HG02885 (cell line): ENCODE results near the gene TGM4.

Experiments used
- ATAC-seq: cut with Tn5 transposase; IDR thresholded peaks from one replicate; pipeline ENCODE4 v1.9.1; 2021; ENCODE audit warnings: mild to moderate bottlenecking; ENCODE audit not compliant: unreplicated experiment, poor library complexity

TGM4 gene

DNA sequence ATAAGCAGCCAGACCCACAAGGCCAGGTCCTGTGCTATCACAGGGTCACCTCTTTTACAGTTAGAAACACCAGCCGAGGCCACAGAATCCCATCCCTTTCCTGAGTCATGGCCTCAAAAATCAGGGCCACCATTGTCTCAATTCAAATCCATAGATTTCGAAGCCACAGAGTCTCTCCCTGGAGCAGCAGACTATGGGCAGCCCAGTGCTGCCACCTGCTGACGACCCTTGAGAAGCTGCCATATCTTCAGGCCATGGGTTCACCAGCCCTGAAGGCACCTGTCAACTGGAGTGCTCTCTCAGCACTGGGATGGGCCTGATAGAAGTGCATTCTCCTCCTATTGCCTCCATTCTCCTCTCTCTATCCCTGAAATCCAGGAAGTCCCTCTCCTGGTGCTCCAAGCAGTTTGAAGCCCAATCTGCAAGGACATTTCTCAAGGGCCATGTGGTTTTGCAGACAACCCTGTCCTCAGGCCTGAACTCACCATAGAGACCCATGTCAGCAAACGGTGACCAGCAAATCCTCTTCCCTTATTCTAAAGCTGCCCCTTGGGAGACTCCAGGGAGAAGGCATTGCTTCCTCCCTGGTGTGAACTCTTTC is 39.6 kb downstream of the TGM4 start:
- no peak for ATAC-seq

DNA sequence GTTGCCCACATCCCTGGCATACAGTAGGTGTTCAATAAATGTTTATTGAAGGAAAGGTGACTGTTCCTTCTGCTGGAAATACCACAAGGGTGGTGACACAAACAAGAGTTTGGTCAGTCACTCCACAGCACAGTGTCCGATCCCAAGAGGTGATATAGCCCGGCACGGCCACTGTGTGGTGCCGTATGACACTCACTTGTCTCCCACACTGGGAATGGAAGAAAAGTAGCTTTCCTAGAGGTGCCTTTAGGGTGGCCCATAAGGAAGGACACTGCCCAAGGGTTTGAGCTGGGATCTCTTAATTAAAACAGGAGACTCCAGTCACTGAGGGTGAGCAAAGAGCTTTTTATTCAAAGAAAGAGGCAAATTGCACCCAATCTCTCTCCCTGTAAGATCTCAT is 40.5 kb downstream of the TGM4 start:
- no peak for ATAC-seq

DNA sequence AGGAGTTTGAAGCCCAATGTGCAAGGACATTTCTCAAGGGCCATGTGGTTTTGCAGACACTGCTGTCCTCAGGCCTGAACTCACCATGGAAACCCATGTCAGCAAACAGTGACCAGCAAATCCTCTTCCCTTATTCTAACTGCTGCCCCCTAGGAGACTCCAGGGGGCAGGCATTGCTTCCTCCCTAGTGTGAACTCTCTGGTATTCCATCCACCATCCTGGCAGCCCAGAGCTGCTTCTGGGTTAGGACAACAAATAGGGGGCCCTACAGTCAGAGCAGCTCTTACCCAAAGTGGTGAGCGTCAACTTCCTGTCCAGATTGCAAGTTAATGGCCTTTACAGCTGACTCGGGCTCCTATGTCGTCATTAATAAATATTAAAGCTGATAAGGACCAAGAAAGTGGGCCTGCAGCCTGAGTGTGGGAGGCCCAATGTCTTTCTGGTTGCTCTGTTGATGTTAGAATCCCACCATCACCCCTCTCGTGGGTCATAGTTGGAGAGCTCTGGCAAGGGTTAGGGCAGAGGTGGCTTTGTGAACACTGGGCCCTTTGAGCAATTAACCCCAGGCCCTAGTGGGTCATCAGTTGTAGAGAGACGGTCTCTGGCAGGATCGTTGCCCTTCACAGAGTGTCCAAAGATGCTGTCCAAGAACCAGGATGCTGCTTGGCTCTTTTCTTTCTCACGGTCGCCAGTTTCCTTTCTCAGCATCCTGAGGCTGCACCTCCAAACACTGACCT is 41.5 kb downstream of the TGM4 start:
- ATAC-seq = no peak

DNA sequence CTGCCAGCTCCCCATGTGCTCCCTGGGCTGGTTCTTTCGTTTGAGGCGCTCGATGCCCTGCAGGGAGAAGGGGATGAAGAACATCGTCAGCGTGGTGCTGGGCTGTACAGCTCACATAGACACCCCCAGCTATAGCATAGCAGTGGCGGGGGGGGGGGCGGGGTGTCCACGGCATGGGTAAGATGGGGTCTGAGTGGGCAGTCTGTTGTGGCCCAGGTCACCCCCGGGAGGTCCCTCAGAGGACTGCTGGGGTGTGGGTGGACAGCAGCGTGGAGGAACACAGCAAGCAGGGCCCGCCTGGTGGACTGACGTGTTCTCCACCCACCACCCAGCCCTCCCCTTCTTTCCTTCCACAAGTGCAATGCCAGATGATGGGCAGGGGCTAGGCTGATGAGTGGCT is 43.7 kb downstream of the TGM4 start:
- no peak for ATAC-seq

DNA sequence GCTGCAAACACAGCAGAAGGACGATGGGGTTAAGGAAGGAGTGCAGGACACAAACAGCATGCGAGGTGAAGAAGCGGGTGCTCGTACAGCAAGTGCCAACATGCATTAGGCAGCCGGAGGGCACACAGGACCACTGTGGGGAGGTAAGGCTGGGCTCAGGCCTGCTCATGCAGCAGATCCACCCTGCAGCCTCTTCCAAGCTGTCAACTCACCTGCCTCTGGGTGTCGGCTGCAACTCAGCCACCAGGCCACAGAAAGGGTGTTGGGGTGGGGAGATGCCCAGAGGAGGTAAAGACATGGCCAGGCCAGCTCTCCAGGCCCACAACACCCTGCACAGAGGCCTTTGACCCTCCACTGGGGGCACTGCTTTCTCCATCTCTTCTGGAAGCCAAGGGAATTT is 44.2 kb downstream of the TGM4 start:
- no peak for ATAC-seq

DNA sequence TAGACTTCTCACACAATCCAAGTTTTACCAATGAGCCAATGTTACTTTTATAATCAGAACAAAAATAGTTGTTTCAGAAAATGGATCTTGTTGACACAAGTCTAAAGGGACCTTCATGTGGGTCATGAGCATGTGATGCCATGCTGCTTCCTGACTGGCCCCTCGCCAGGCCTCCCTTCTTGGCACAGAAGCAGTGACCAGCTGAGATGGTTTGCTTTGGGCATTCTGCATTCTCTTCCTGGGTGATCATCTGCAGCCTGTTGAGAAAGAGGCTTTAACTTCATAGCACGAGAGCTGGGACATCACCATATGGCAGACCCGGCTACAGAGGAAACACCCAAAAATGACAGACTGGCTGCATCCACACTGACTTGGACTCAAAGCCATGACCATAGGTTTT is 45.7 kb downstream of the TGM4 start:
- ATAC-seq = no peak

DNA sequence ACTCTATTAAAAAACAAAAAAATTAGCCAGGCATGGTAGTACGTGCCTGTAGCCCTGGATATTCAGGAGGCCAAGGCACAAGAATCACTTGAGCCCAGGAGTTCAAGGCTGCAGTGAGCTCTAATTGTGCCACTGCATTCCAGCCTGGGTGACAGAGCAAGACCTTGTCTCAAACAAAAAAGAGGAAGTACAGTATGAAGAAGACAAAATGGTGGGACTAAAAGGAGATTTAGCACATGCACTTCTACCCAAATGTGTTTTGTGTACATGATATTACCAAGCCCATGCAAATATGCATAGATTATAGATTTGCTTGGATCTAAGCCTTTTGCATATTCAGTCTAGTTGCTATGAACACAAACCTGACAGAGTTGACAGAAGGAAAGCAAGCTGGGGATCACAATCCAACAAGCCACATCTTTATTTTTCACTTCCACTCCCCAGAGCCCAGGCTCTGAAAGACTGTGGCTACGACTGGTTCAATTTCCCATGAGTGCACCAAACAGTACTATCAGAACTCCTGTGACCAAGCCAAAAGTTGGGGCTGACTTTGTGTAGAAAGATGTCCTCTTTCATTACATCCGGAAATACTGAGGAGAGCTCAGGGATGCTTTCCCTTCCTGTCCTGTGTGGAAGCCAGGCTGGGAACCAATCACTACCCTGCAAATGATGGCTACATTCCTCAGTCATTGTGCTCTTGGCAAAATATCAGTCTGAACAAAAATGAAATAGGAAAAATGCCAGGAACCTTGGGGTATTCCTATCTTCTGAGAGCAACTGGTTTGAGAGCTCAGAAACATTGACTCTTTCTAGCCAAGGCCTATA is 49.4 kb downstream of the TGM4 start:
- no peak for ATAC-seq

DNA sequence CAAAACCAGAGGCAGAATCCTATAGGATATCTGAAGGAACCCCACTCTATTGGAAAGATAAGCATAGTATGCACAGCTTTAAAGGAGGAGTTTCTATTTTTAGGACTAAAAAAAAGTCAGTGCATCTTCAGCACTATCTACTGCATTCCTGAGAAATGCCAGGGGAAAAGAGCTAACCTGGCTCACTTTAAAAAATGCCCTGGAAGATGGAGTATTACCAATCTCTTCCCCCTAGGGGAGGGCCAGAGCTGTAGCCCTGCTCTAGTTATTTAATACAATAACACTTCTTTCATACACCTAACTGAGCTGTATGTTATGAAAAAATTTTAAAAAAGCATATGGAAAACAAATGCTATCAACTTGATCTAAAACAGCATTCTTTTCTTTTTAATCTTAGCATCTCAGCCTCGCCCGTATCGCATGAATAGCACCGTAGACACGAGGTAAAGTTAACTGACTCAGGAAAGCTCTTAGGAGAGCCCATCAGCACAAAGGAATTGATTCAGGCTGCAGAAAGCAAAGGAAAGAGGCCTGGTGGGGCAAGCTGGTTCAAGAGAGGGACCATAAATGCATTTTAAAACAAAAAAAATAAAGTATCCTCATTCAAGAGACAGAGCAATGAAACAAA is 50.2 kb downstream of the TGM4 start:
- ATAC-seq = no peak

DNA sequence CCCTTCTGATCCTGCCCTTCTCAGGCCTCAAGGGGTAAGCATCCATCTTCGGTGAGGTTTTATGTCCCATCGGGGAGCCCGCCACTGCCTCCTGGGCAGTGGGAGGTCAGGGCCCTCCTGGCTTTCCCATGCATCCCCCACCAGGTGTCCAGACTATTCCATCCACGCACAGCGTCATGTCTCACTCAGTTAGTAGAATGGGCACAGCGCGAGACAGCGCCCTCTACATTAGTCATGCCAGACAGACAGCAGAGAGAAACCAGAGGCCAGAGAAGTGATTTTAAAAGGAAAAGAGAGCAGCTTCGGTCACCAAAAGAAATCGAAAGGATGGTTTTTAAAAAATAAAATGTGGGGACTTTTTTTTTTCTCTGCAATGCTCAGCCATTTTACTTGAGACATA is 51.8 kb downstream of the TGM4 start:
- ATAC-seq = no peak

DNA sequence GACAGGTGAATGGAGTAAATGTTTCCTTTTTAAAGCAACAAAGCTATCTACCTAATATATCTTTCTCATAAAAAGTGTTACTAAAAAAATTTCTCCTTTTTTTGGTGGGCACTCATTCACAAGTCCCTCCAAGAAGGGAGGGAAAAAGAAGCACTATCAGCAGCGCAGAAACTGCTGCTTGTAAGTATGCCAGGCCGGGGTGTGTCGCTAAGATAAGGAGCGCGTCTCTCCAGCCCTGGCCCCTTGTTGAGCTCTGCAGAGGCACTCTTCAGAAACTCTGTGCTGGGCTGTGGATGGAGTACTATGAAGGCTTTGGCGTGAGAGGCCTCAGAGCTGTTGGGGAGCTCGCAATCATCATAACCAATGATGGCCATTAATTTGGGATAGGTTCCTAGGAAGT is 52.5 kb downstream of the TGM4 start:
- ATAC-seq = no peak

DNA sequence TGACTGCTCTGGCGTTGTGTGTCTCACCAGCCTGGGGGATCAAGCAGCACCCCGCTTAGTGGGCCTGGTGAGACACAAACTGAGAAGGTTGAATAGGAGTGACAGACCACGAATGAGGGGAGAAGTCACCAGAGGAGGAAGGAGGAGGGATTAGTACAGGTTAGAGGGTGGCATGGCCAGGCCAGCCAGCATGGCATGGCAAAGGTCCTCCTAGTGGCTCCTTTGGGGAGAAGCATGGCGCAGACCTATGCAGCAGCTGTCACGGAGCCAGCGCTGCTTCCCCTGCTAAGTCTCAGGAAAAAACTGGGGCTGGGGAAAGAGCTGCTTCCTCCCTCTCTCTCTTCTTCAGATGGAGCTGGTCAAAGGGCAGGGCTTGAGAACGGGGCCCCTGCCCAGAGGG is 53.0 kb downstream of the TGM4 start:
- no peak for ATAC-seq

DNA sequence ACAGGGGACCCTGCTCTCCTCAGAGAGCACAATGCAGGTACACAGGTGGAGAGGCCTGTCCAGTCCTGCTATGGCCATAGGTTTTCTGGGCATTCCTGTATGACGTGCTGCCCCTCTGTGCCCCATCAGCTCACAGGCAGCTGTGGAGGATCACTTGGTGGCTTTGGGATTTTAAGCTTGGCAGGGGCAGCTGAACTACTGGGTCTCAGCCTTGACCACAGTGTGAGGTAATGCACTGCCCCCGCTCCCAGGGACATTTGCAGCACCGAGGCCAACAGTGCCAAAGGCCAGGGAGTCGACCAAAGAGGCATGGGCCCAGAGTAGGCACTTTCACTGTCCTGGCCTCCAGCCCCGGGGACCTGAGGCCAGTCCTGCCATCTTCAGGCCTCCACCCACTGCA is 55.4 kb downstream of the TGM4 start:
- no peak for ATAC-seq

DNA sequence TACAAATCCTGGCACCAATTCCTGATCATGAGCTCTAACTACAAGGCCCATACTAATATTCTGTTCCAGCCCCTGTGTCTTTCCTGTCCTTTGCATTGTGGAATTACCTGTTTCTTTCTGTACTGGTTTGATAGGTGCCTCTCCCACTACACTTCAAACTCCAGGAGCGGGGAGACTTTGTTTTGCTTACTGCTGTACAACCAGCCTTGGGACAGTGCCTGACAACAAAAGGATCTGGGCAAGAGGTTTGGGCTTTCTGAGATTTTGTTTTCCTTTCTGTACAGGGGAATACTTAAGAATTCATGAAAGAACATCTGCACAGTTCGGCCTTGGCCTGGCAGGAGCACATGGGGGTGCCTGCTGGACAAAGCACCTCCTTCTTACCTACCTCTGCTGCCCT is 56.5 kb downstream of the TGM4 start:
- ATAC-seq = no peak

DNA sequence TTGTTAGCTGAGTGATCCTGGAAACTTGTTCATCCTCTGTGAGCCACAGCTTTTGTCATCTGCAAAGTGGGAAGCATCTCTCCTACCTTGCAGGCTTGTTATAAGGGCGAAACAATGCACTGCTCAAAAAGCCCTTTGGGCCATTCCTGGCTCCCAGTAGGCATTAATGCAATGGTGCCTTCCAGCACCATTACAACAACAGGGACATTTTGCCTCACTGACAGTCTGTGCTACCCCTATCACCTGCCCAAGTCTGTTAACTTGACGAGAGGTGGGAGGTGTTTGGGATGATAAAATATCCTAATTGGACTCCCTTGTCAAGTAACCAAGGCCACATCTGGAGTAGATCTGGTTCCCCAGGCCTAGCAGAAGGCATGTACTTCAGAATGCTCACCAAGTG is 57.4 kb downstream of the TGM4 start:
- no peak for ATAC-seq

DNA sequence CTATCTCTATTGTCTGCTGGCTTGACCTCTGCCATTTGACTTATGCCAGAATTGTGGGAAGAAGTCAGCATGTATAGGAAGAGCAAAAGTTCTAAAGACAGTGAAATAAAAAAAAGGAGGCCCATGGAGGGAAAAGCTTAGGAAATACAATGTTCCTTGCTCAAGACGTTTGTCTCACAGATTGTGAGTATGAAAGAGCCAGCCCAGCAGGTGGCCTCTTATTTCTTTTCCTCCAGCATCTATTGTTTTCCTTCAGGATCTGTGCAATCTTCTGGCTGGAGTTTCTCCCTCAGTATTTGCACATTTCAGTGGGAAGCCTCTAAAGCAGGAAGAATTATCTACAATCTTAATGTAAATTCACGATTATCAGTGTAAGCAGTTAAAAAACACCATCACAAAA is 57.9 kb downstream of the TGM4 start:
- no peak for ATAC-seq

DNA sequence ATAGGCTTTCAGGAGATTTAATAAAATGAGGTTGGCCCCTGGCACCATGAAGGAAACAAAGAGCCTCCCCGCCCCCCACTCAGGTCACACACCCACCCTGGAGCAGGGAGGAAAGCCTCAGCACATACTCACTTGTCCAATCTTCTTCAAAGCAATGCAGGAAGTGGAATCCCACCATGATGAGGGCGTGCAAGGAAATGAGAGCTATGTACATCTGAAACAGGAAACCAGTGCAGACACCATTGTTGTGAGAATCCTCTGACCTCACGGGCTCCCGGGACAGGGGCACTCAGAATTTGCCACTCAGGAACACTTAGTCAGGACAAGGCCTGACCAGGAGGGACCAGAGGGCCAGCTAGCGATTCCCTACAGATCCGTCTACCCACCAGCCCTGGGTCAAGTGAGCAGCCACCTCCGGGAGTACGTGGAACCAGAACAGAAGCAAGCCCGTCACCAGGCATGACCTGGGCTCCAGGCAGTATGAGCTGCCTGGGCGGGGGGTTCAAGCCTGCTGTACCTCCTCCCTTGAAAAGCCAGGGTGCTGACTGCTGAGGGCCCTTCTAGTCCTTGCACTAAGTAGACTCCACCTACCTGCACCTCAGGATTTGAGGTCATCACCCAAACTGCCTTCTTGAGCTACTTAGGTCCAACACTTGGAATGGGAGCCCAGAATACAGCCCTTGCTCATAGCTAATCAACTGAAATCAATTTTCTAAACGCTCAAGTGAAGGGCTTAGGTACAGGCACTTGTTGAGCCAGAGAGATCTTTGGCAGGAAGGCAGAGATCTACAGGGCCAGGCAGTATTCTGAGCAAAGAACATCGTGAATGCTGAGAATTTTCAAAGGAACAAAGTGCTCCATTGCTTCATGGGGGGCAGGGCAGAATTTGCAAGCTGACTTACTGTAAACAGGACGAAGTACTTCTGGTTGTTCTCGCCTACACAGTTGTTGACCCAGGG is 58.9 kb downstream of the TGM4 start:
- ATAC-seq = no peak

DNA sequence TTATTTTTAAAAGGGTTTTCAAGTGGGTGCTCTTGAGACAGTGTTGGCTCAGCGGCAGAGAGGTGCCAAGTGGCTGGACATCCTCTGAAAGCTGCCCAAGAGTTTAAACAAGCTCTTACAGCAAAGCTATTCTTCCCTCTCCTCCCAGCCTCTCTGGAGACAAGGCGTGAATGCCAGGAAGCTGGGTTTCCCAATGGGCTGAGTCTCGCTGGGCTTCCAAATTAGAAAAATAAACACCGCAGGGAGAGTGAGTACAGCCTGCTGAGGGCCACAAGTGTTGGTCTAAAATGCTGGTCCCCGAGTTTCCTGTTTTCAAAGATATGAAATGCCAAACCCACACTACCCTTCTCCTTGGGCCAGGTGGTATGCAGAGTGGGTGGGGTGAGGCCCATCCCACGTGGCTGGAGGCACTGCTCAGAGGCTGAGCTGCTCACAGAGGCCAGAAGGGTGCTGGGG is 65.2 kb downstream of the TGM4 start:
- ATAC-seq = no peak

DNA sequence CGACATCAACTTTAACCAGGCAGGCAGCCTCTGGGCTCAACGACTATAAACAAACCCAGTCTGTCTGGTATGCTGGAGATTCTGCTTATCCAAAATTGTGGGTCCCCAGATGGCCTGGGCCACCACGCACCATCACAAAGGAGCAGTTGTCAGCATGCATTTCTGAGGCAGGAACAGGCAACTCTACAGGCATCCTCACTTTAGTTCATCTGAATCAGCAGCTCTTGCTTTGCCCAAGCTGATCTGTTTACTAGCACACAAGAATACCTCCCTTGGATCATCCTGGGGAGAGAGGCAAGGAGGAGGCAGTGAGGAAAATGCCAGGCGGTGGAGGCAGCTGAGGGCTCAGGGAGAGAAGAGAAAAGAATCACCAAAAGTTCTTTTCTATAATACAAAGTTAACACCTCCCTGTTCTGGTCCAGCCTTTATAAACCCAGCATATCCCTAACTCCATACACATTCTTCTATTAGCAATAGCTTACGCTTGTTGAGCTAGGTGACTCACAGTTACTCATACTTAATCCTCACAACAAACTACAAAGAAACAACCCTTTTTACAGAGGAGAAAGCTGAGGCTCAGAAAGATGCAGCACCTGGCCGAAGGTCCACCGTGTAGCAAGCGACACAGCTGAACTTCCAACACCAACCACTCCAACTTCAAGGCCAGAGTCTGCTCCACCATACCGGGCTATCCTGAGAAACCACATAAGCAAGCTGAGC is 68.0 kb downstream of the TGM4 start:
- ATAC-seq = no peak

DNA sequence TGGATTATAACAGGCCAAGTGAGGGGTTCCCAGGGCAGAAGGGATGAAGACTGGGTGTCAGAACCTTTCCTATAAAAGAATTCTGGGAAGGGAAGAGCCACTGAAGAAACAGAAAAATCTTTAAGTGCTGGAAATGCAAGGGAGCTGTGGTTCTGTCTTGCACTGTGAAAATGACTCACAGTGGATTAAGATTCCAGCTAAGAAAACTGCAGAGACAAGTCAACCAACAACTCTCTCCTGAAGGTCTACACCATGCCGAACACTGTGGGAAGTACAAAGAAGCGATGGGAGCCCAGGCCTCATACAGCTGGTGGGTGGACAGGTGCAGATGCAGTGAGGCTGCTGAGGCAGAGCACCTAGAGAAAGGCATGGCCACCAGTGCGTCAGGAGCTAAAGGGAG is 73.8 kb downstream of the TGM4 start:
- ATAC-seq = no peak
